Activated naive CD8-positive, alpha-beta T cell (primary cell): Measurements from ENCODE around the gene PARD3B.

Source experiments
- H3K27ac Mint-ChIP-seq: one replicate; pipeline ENCODE4 v1.8.0; 2021; ENCODE audit warnings: mixed read lengths
- H3K27me3 Mint-ChIP-seq: one replicate; pipeline ENCODE4 v1.8.0; 2021; ENCODE audit warnings: mixed read lengths
- H3K36me3 Mint-ChIP-seq: one replicate; pipeline ENCODE4 v1.8.0; 2021; ENCODE audit warnings: mixed read lengths
- H3K4me1 Mint-ChIP-seq: one replicate; pipeline ENCODE4 v1.8.0; 2021; ENCODE audit warnings: low read depth, mixed read lengths
- H3K4me3 Mint-ChIP-seq: one replicate; pipeline ENCODE4 v1.8.0; 2021; ENCODE audit warnings: mild to moderate bottlenecking, mixed read lengths
- H3K9me3 Mint-ChIP-seq: one replicate; pipeline ENCODE4 v1.8.0; 2021; ENCODE audit warnings: low read depth, mixed read lengths

The PARD3B gene

GRCh38 chr2:204888222-204888621 is 342.9 kb downstream of the PARD3B start:
- Mint-ChIP-seq H3K36me3 (no peaks in the 10 kb centered on the region), H3K27me3 (no peaks in the 10 kb centered on the region), H3K27ac (no peak overlapping the region), H3K4me1 (peaks cover 6% of the 10 kb centered on the region), H3K9me3 (peaks cover 6% of the 10 kb centered on the region), H3K4me3 (no peak overlapping the region)

GRCh38 chr2:204890680-204891079 is 345.4 kb downstream of the PARD3B start:
- Mint-ChIP-seq H3K27me3 (no peaks in the 10 kb centered on the region), H3K36me3 (no peaks in the 10 kb centered on the region), H3K27ac (no peak overlapping the region), H3K4me1 (peaks cover 11% of the 10 kb centered on the region), H3K4me3 (no peak overlapping the region), H3K9me3 (peaks cover 6% of the 10 kb centered on the region)

GRCh38 chr2:204891739-204892138 is 346.5 kb downstream of the PARD3B start:
- no peaks in the 10 kb centered on the region for H3K27me3 Mint-ChIP-seq
- no peak overlapping the region for H3K4me3 Mint-ChIP-seq
- H3K9me3 Mint-ChIP-seq, result peaks cover 6% of the 10 kb centered on the region
- H3K4me1 Mint-ChIP-seq, result peaks cover 12% of the 10 kb centered on the region
- no peaks in the 10 kb centered on the region for H3K36me3 Mint-ChIP-seq
- no peak overlapping the region for H3K27ac Mint-ChIP-seq

- Mint-ChIP-seq H3K4me3 (no peak overlapping the region), H3K9me3 (peaks cover 6% of the 10 kb centered on the region), H3K27ac (no peak overlapping the region), H3K4me1 (peaks cover 12% of the 10 kb centered on the region), H3K36me3 (no peaks in the 10 kb centered on the region), H3K27me3 (no peaks in the 10 kb centered on the region)
Observed at GRCh38 chr2:204892506-204893255, 347.4 kb downstream of the PARD3B start.

GRCh38 chr2:204896146-204896545 is 350.9 kb downstream of the PARD3B start:
- H3K4me3 Mint-ChIP-seq, result no peak overlapping the region
- H3K4me1 Mint-ChIP-seq, result peaks cover 20% of the 10 kb centered on the region
- peaks cover 14% of the 10 kb centered on the region for H3K9me3 Mint-ChIP-seq
- no peaks in the 10 kb centered on the region for H3K27me3 Mint-ChIP-seq
- peaks cover 8% of the 10 kb centered on the region for H3K36me3 Mint-ChIP-seq
- H3K27ac Mint-ChIP-seq, result no peak overlapping the region

GRCh38 chr2:204897561-204897960 is 352.3 kb downstream of the PARD3B start:
- Mint-ChIP-seq H3K36me3 (peaks cover 8% of the 10 kb centered on the region), H3K9me3 (peaks cover 14% of the 10 kb centered on the region), H3K27me3 (no peaks in the 10 kb centered on the region), H3K27ac (no peak overlapping the region), H3K4me3 (no peak overlapping the region), H3K4me1 (peaks cover 20% of the 10 kb centered on the region)

GRCh38 chr2:204898928-204899640 is 353.8 kb downstream of the PARD3B start:
- Mint-ChIP-seq H3K9me3 (peaks cover 14% of the 10 kb centered on the region), H3K4me3 (no peak overlapping the region), H3K27ac (no peak overlapping the region), H3K27me3 (no peaks in the 10 kb centered on the region), H3K4me1 (peaks cover 19% of the 10 kb centered on the region), H3K36me3 (peaks cover 8% of the 10 kb centered on the region)

GRCh38 chr2:204899983-204900382 is 354.7 kb downstream of the PARD3B start:
- Mint-ChIP-seq H3K36me3 (peaks cover 8% of the 10 kb centered on the region), H3K27me3 (no peaks in the 10 kb centered on the region), H3K9me3 (peaks cover 14% of the 10 kb centered on the region), H3K4me1 (peaks cover 15% of the 10 kb centered on the region), H3K27ac (no peak overlapping the region), H3K4me3 (no peak overlapping the region)

GRCh38 chr2:204900487-204900886 is 355.2 kb downstream of the PARD3B start:
- peaks cover 15% of the 10 kb centered on the region for H3K4me1 Mint-ChIP-seq
- no peaks in the 10 kb centered on the region for H3K27me3 Mint-ChIP-seq
- no peak overlapping the region for H3K4me3 Mint-ChIP-seq
- H3K36me3 Mint-ChIP-seq, result peaks cover 8% of the 10 kb centered on the region
- H3K27ac Mint-ChIP-seq, result no peak overlapping the region
- H3K9me3 Mint-ChIP-seq, result peaks cover 14% of the 10 kb centered on the region

- Mint-ChIP-seq H3K27me3 (no peaks in the 10 kb centered on the region), H3K4me3 (no peak overlapping the region), H3K9me3 (peaks cover 14% of the 10 kb centered on the region), H3K36me3 (peaks cover 8% of the 10 kb centered on the region), H3K27ac (no peak overlapping the region), H3K4me1 (peaks cover 16% of the 10 kb centered on the region)
Observed at GRCh38 chr2:204900910-204901309, 355.6 kb downstream of the PARD3B start.

GRCh38 chr2:204901591-204901990 is 356.3 kb downstream of the PARD3B start:
- peaks cover 8% of the 10 kb centered on the region for H3K36me3 Mint-ChIP-seq
- H3K4me3 Mint-ChIP-seq, result no peak overlapping the region
- peaks cover 15% of the 10 kb centered on the region for H3K4me1 Mint-ChIP-seq
- no peak overlapping the region for H3K27ac Mint-ChIP-seq
- peaks cover 14% of the 10 kb centered on the region for H3K9me3 Mint-ChIP-seq
- H3K27me3 Mint-ChIP-seq, result no peaks in the 10 kb centered on the region

- peaks cover 4% of the 10 kb centered on the region for H3K36me3 Mint-ChIP-seq
- no peaks in the 10 kb centered on the region for H3K9me3 Mint-ChIP-seq
- H3K27me3 Mint-ChIP-seq, result no peaks in the 10 kb centered on the region
- H3K4me3 Mint-ChIP-seq, result no peak overlapping the region
- peaks cover 13% of the 10 kb centered on the region for H3K4me1 Mint-ChIP-seq
- no peak overlapping the region for H3K27ac Mint-ChIP-seq
Observed at GRCh38 chr2:204909791-204910190, 364.5 kb downstream of the PARD3B start.

- Mint-ChIP-seq H3K27me3 (no peaks in the 10 kb centered on the region), H3K36me3 (peaks cover 7% of the 10 kb centered on the region), H3K4me1 (peaks cover 7% of the 10 kb centered on the region), H3K4me3 (no peak overlapping the region), H3K27ac (no peak overlapping the region), H3K9me3 (no peaks in the 10 kb centered on the region)
Observed at GRCh38 chr2:204913312-204913711, 368.0 kb downstream of the PARD3B start.

- Mint-ChIP-seq H3K27me3 (no peaks in the 10 kb centered on the region), H3K27ac (no peak overlapping the region), H3K4me3 (no peak overlapping the region), H3K36me3 (peaks cover 7% of the 10 kb centered on the region), H3K9me3 (no peaks in the 10 kb centered on the region), H3K4me1 (peaks cover 7% of the 10 kb centered on the region)
Observed at GRCh38 chr2:204913854-204914464, 368.7 kb downstream of the PARD3B start.

- Mint-ChIP-seq H3K36me3 (peaks cover 7% of the 10 kb centered on the region), H3K27me3 (no peaks in the 10 kb centered on the region), H3K9me3 (no peaks in the 10 kb centered on the region), H3K4me3 (no peak overlapping the region), H3K27ac (no peak overlapping the region), H3K4me1 (peaks cover 7% of the 10 kb centered on the region)
Observed at GRCh38 chr2:204914708-204915107, 369.4 kb downstream of the PARD3B start.
